ENCODE results near the gene MX2.
A peak's percentile ranks its signal among the peaks of the same experiment; 100 is the strongest.
"Not testable (repeated sequence)": the region's sequence is repeated elsewhere in the genome, so short reads cannot be mapped to it uniquely, and the experiment has no call there.

MX2 gene

GRCh38 chr21:41410361-41410760 lies 48.5 kb downstream of the MX2 start:
- DNase-seq = no peak
- intact Hi-C loops (cut with DNase I) = no loop called here

GRCh38 chr21:41410767-41411448 lies 49.1 kb downstream of the MX2 start:
- intact Hi-C loops (cut with DNase I) = no loop called here
- DNase-seq = no peak

- intact Hi-C loops (cut with DNase I) = no loop called here
- peak in 1 of 10 donors; percentile 67 for DNase-seq
Measured at GRCh38 chr21:41411449-41412089, 49.7 kb downstream of the MX2 start.

- DNase-seq; intact Hi-C loops (cut with DNase I): not testable (repeated sequence)
Measured at GRCh38 chr21:41417505-41417904, 55.7 kb downstream of the MX2 start.

- DNase-seq = no peak
- intact Hi-C loops (cut with DNase I) = no loop called here
Measured at GRCh38 chr21:41418393-41418792, 56.6 kb downstream of the MX2 start.

GRCh38 chr21:41418956-41419680 lies 57.3 kb downstream of the MX2 start:
- DNase-seq = no peak
- intact Hi-C loops (cut with DNase I) = no loop called here

- intact Hi-C loops (cut with DNase I) = no loop called here
- peak; percentile 40 to 94 (median 58) for DNase-seq
Measured at GRCh38 chr21:41419921-41420862, 58.4 kb downstream of the MX2 start.

GRCh38 chr21:41420998-41421397 lies 59.2 kb downstream of the MX2 start:
- intact Hi-C loops (cut with DNase I); DNase-seq: not testable (repeated sequence)

- DNase-seq = no peak
- intact Hi-C loops (cut with DNase I) = no loop called here
Measured at GRCh38 chr21:41422546-41423304, 60.9 kb downstream of the MX2 start.

GRCh38 chr21:41423305-41423636 lies 61.4 kb downstream of the MX2 start:
- intact Hi-C loops (cut with DNase I); DNase-seq: not testable (repeated sequence)

GRCh38 chr21:41425588-41425953 lies 63.7 kb downstream of the MX2 start:
- intact Hi-C loops (cut with DNase I) = no loop called here
- DNase-seq = no peak

- intact Hi-C loops (cut with DNase I) = no loop called here
- DNase-seq = peak; percentile 26 to 94 (median 60)
Measured at GRCh38 chr21:41425954-41426675, 64.3 kb downstream of the MX2 start, which contains the start of gene MX1. Gene MX1, plus strand, starts transcription at chr21:41426239. Its CDS starts 5,832 bp downstream, at chr21:41432071.

GRCh38 chr21:41426676-41427404 lies 65.0 kb downstream of the MX2 start:
- DNase-seq = peak in 2 of 10 donors; percentile 81 to 83
- intact Hi-C loops (cut with DNase I) = no loop called here

- DNase-seq = peak in 1 of 10 donors; percentile 33
- intact Hi-C loops (cut with DNase I) = no loop called here
Measured at GRCh38 chr21:41427556-41427955, 65.7 kb downstream of the MX2 start.

- no peak for DNase-seq
- intact Hi-C loops (cut with DNase I) = no loop called here
Measured at GRCh38 chr21:41428311-41428710, 66.5 kb downstream of the MX2 start.

GRCh38 chr21:41428847-41429246 lies 67.0 kb downstream of the MX2 start:
- no peak for DNase-seq
- intact Hi-C loops (cut with DNase I) = no loop called here

- no peak for DNase-seq
- intact Hi-C loops (cut with DNase I) = no loop called here
Measured at GRCh38 chr21:41429305-41429704, 67.5 kb downstream of the MX2 start.

- intact Hi-C loops (cut with DNase I) = no loop called here
- DNase-seq = no peak
Measured at GRCh38 chr21:41429925-41430491, 68.2 kb downstream of the MX2 start.
